ENCODE data around the gene CYP1B1.

CYP1B1 gene

GRCh38 chr2:38106405-38107094, 30.6 kb upstream of the CYP1B1 start:
- Histone ChIP-seq H3K9ac (ENCODE audit: insufficient read length) (peak overlapping the region; percentile 70), H3K9me3 (ENCODE audit: low read depth, low read length) (0 out of 2 replicates have a peak, but pooled peaks cover 2% of the 10 kb centered on the region), H3K27ac (peak overlapping the region; percentile 99), H3K36me3 (ENCODE audit: insufficient read depth, low read length) (no peaks in the 10 kb centered on the region), H3K4me3 (peak overlapping the region; percentile 71)
- TF ChIP-seq POLR2AphosphoS5 (IDR thresholded peaks at IDR 0.05; ENCODE audit: borderline replicate concordance, low read depth, low read length) (0 out of 2 replicates have a peak, but pooled peaks have one; percentile 7), FOXP2 (optimal IDR thresholded peaks at IDR 0.05; ENCODE audit: control extremely low read depth, extremely low read length, insufficient read depth) (peak; percentile 2), EZH2 (IDR thresholded peaks at IDR 0.05) (no peak)
- peak; percentile 75 for DNase-seq (ENCODE audit: low read depth, low spot score)

- Histone ChIP-seq H3K36me3 (ENCODE audit: insufficient read depth, low read length) (no peaks in the 10 kb centered on the region), H3K9ac (ENCODE audit: insufficient read length) (no peak overlapping the region), H3K4me3 (peak overlapping the region; percentile 71), H3K27ac (peak overlapping the region; percentile 99), H3K9me3 (ENCODE audit: low read depth, low read length) (0 out of 2 replicates have a peak, but pooled peaks cover 2% of the 10 kb centered on the region)
- no peak for DNase-seq (ENCODE audit: low read depth, low spot score)
- TF ChIP-seq FOXP2 (optimal IDR thresholded peaks at IDR 0.05; ENCODE audit: control extremely low read depth, extremely low read length, insufficient read depth) = no peak
- TF ChIP-seq EZH2 (IDR thresholded peaks at IDR 0.05) = no peak
- TF ChIP-seq POLR2AphosphoS5 (IDR thresholded peaks at IDR 0.05; ENCODE audit: borderline replicate concordance, low read depth, low read length) = no peak
Measured at GRCh38 chr2:38105922-38106321, 30.0 kb upstream of the CYP1B1 start.

- TF ChIP-seq FOXP2 (optimal IDR thresholded peaks at IDR 0.05; ENCODE audit: control extremely low read depth, extremely low read length, insufficient read depth) (no peak), POLR2AphosphoS5 (IDR thresholded peaks at IDR 0.05; ENCODE audit: borderline replicate concordance, low read depth, low read length) (no peak)
- no peak for DNase-seq (ENCODE audit: low read depth, low spot score)
- Histone ChIP-seq H3K9me3 (ENCODE audit: low read depth, low read length) (0 out of 2 replicates have a peak, but pooled peaks cover 2% of the 10 kb centered on the region), H3K9ac (ENCODE audit: insufficient read length) (no peak overlapping the region), H3K27ac (no peak overlapping the region), H3K36me3 (ENCODE audit: insufficient read depth, low read length) (no peaks in the 10 kb centered on the region), H3K4me3 (no peak overlapping the region)
Measured at GRCh38 chr2:38104598-38104997, 28.6 kb upstream of the CYP1B1 start.

GRCh38 chr2:38100328-38100727, 24.4 kb upstream of the CYP1B1 start:
- H3K9me3 ChIP-seq (ENCODE audit: low read depth, low read length) = 0 out of 2 replicates have a peak, but pooled peaks cover 2% of the 10 kb centered on the region
- DNase-seq (ENCODE audit: low read depth, low spot score) = no peak
- H3K4me3 ChIP-seq = no peak overlapping the region
- TF ChIP-seq FOXP2 (optimal IDR thresholded peaks at IDR 0.05; ENCODE audit: control extremely low read depth, extremely low read length, insufficient read depth) (no peak), POLR2AphosphoS5 (IDR thresholded peaks at IDR 0.05; ENCODE audit: borderline replicate concordance, low read depth, low read length) (no peak), EZH2 (IDR thresholded peaks at IDR 0.05) (no peak)
- H3K27ac ChIP-seq = no peak overlapping the region; the same call in 1 of the 2 replicates
- no peaks in the 10 kb centered on the region for H3K36me3 ChIP-seq (ENCODE audit: insufficient read depth, low read length)
- H3K9ac ChIP-seq (ENCODE audit: insufficient read length) = no peak overlapping the region

GRCh38 chr2:38099099-38100028, 23.4 kb upstream of the CYP1B1 start:
- DNase-seq (ENCODE audit: low read depth, low spot score) = no peak
- Histone ChIP-seq H3K9ac (ENCODE audit: insufficient read length) (no peak overlapping the region), H3K4me3 (peak overlapping the region; percentile 54; the same call in 1 of the 2 replicates), H3K36me3 (ENCODE audit: insufficient read depth, low read length) (no peaks in the 10 kb centered on the region), H3K27ac (peak overlapping the region; percentile 73), H3K9me3 (ENCODE audit: low read depth, low read length) (0 out of 2 replicates have a peak, but pooled peaks cover 2% of the 10 kb centered on the region)
- TF ChIP-seq POLR2AphosphoS5 (IDR thresholded peaks at IDR 0.05; ENCODE audit: borderline replicate concordance, low read depth, low read length) (no peak), EZH2 (IDR thresholded peaks at IDR 0.05) (no peak), FOXP2 (optimal IDR thresholded peaks at IDR 0.05; ENCODE audit: control extremely low read depth, extremely low read length, insufficient read depth) (no peak)

GRCh38 chr2:38098421-38099098, 22.6 kb upstream of the CYP1B1 start:
- Histone ChIP-seq H3K27ac (peak overlapping the region; percentile 73), H3K9ac (ENCODE audit: insufficient read length) (peak overlapping the region; percentile 49), H3K9me3 (ENCODE audit: low read depth, low read length) (0 out of 2 replicates have a peak, but pooled peaks cover under 1% of the 10 kb centered on the region), H3K36me3 (ENCODE audit: insufficient read depth, low read length) (no peaks in the 10 kb centered on the region), H3K4me3 (peak overlapping the region; percentile 54)
- 0 out of 2 replicates have a peak, but pooled peaks have one; percentile 7 for TF ChIP-seq POLR2AphosphoS5 (IDR thresholded peaks at IDR 0.05; ENCODE audit: borderline replicate concordance, low read depth, low read length)
- TF ChIP-seq EZH2 (IDR thresholded peaks at IDR 0.05) = no peak
- DNase-seq (ENCODE audit: low read depth, low spot score) = no peak

- no peak for DNase-seq (ENCODE audit: low read depth, low spot score)
- Histone ChIP-seq H3K27ac (peak overlapping the region; percentile 73), H3K9me3 (ENCODE audit: low read depth, low read length) (no peaks in the 10 kb centered on the region), H3K4me3 (peak overlapping the region; percentile 54), H3K36me3 (ENCODE audit: insufficient read depth, low read length) (no peaks in the 10 kb centered on the region), H3K9ac (ENCODE audit: insufficient read length) (peak overlapping the region; percentile 49)
- TF ChIP-seq FOXP2 (optimal IDR thresholded peaks at IDR 0.05; ENCODE audit: control extremely low read depth, extremely low read length, insufficient read depth) (no peak), POLR2AphosphoS5 (IDR thresholded peaks at IDR 0.05; ENCODE audit: borderline replicate concordance, low read depth, low read length) (no peak), EZH2 (IDR thresholded peaks at IDR 0.05) (no peak)
Measured at GRCh38 chr2:38097988-38098385, 22.0 kb upstream of the CYP1B1 start.

All from SK-N-MC (cell line).